Tibial nerve (tissue), 4 donors: ENCODE results near the gene USP16.

Experiments used
- EP300 ChIP-seq, 2 donors: sonication (generic); formaldehyde crosslinking; IDR thresholded peaks; one replicate each; pipeline ENCODE4 v1.6.1; 2017; ENCODE audit warnings: antibody characterized with exemption in 2 of 2, mild to moderate bottlenecking in 1 of 2
- POLR2A ChIP-seq, 2 donors: fragments of 450-650 bp; IDR thresholded peaks; one replicate each; pipeline ENCODE4 v1.6.1; 2017; ENCODE audit warnings: antibody characterized with exemption in 2 of 2, mild to moderate bottlenecking in 2 of 2, moderate library complexity in 2 of 2
- TF ChIP-seq, protein P1 (sequence below), 5 experiments: fragments of 200-600 bp in 3 of 5; fragments of 450-650 bp in 2 of 5; sonication (generic) in 3 of 5; IDR thresholded peaks; one replicate each; pipeline ENCODE4 v1.5.1; 2016 to 2019; ENCODE audit warnings: antibody characterized with exemption in 5 of 5, mild to moderate bottlenecking in 3 of 5, moderate library complexity in 2 of 5

DNA sequence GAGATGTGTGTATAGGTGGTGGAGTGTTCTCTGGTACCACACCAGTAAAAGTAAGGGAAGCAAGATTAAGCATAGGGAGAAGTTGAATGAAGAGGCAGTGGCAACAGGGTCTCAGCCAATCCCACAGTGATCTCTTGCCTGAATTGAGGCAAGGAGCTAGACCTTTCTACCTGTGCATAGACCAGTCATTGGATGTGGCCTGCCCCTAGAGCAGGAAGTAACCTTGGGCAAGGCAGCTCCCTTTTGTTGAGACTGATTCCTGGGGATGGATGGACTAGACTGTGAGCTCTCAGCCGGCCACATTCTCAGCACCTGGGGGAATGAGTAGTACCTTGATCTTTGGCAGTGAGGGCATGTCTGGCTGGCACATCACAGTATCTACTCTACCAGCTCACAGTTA, 6.4 kb downstream of the USP16 start:
- TF ChIP-seq, protein P1, sequence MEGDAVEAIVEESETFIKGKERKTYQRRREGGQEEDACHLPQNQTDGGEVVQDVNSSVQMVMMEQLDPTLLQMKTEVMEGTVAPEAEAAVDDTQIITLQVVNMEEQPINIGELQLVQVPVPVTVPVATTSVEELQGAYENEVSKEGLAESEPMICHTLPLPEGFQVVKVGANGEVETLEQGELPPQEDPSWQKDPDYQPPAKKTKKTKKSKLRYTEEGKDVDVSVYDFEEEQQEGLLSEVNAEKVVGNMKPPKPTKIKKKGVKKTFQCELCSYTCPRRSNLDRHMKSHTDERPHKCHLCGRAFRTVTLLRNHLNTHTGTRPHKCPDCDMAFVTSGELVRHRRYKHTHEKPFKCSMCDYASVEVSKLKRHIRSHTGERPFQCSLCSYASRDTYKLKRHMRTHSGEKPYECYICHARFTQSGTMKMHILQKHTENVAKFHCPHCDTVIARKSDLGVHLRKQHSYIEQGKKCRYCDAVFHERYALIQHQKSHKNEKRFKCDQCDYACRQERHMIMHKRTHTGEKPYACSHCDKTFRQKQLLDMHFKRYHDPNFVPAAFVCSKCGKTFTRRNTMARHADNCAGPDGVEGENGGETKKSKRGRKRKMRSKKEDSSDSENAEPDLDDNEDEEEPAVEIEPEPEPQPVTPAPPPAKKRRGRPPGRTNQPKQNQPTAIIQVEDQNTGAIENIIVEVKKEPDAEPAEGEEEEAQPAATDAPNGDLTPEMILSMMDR (IDR thresholded peaks at IDR 0.05) = no peak
- TF ChIP-seq EP300 (IDR thresholded peaks at IDR 0.05) (no peak), POLR2A (IDR thresholded peaks at IDR 0.05) (no peak)
